ENCODE measurements around the gene ASIP.
"Not testable (repeated sequence)": the region's sequence is repeated elsewhere in the genome, so short reads cannot be mapped to it uniquely, and the experiment has no call there.

ASIP gene

GRCh38 chr20:34240693-34241615 lies at the start of gene ASIP:
TSS of gene ASIP (plus strand) at chr20:34241423. CDS start at chr20:34260375, 18,952 bp downstream.
- DNase-seq (ENCODE audit: low spot score) = no peak

DNA sequence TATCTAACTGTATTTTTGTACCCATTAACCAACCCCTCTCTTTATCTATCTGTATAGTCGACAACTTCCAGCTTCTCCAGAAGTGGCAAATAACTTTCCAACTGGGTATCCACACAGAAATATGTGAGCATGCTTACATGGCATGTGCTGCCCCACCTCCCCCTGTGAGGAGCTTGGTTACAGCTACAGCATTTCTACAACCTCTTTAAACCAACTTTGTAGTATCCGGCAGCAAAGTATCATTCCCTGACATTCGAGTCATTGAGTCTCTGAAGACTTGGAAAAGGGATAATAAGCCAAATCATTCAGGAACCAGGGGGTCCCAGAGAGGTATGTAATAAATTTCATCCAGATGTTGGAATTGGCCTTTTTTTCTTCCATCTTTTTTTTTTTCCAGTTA lies 48.2 kb upstream of the ASIP start:
- no peak for DNase-seq (ENCODE audit: low spot score)

DNA sequence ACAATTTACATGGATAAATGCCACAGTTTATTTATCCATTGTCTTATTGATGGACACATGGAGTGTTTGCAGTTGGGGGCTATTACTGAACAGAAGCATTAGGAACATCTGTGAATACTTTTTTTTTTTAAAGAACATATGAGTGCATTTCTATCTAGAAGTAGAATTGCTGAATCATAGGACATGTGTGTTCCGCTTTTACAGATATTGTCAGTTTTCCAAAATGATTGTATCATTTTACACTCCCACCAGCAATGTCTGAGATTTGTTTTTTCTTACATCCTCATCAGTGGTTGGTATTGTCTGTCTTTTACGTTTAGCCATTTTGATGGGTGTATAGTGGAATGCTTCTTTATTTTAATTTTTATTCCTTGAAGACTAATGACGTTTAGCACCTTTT lies 42.0 kb upstream of the ASIP start:
- DNase-seq (ENCODE audit: low spot score) = no peak

DNA sequence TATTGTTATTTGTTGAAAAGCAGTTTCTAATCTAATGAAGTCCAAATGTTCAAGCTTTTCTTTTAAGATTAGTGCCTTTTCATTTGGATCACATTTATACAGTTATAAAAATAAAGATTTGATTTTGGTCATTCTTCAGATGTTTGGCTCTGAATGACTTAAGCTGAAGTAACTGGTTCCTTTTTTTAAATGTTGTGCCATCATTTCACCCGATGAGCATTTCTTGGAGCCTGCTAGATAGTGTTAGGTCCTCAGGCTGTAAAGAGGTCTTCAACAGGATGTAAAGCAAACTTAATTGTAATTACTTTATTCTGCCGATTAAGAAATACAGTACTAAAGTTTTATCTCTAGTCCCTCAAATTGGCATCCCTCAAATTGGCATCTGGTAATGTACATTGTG lies 41.2 kb upstream of the ASIP start:
- DNase-seq (ENCODE audit: low spot score) = no peak

- DNase-seq (ENCODE audit: low spot score) = no peak
These were observed 39.7 kb upstream of the ASIP start for GRCh38 chr20:34201531-34201930.

DNA sequence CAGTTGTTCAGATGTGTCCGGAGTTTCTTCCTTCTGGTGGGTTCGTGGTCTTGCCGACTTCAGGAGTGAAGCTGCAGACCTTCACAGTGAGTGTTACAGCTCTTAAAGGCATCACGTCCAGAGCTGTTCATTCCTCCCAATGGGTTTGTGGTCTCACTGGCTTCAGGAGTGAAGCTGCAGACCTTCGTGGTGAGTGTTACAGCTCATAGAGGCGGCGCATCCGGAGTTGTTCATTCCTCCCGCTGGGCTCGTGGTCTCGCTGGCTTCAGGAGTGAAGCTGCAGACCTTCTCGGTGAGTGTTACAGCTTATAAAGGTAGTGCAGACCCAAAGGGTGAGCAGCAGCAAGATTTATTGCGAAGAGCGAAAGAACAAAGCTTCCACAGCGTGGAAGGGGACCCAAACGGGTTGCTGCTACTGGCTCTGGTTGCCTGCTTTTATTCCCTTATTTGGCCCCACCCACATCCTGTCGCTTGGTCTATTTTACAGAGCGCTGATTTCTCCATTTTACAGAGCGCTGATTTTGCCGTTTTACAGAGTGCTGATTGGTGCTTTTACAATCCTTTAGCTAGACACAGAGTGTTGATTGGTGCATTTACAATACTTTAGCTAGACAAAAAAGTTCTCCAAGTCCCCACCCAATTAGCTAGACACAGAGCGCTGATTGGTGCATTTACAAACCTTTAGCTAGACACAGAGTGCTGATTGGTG lies 35.9 kb upstream of the ASIP start:
- DNase-seq (ENCODE audit: low spot score) = not testable (repeated sequence)

GRCh38 chr20:34209111-34209510 lies 32.1 kb upstream of the ASIP start:
- DNase-seq (ENCODE audit: low spot score) = no peak

DNA sequence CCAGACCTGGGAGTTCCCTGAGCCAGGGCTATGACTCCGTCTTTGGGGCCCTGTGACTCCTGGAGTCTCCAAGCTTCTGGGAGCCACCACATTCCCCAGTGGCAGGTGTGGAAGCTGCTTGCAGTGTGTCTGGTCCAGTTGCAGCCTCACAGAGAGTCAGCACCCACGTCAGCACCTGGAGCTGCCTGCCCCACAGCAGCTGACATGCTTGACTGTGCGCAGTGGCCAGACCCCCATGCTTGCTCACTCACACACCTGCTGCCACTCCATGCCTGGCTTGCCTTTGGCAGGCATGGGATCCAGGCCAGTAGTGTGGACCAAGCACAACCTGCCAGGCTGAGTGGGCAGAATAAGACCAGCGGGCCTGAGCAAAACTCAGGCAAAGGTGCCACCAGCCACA lies 31.0 kb upstream of the ASIP start:
- no peak for DNase-seq (ENCODE audit: low spot score)

DNA sequence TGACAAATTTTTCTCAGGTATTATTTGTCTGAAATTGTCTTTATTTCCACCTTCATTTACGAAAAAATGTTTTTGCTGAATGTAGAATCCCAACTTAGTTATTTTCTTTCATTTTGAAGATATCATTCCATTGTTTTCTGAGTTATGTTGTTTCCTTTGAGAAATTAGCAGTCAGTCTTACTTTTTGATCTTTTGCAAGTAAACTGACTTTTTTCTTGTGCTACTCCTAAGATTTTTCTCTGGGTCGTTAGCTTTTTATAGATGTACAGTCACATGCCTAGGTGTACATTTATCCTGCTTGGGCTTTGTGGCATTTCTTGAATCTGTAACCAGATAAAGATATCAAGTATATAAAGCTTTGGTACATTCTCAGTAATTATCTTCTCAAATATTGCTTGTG lies 29.6 kb upstream of the ASIP start:
- no peak for DNase-seq (ENCODE audit: low spot score)

DNA sequence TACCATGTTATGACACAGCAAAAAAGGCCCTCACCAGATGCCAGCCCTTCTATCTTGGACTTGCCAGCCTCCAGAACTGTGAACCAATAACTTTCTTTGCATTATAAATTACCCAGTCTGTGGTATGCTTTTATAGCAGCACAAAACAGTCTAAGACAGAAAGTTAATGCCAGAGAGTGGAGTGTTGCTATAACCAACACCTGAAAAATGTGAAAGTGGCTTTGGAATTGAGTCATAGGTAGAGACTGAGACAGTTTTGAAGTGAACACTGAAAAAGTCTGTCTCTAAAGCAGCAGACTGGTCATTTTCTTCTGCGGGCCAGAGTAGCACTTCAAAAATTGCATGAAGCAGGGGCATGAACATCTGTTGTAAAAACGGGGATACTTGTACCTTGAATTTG lies 28.0 kb upstream of the ASIP start:
- DNase-seq (ENCODE audit: low spot score) = no peak

- peak; percentile 42 for DNase-seq (ENCODE audit: low spot score)
These were observed 25.4 kb upstream of the ASIP start for GRCh38 chr20:34215711-34216381.

DNA sequence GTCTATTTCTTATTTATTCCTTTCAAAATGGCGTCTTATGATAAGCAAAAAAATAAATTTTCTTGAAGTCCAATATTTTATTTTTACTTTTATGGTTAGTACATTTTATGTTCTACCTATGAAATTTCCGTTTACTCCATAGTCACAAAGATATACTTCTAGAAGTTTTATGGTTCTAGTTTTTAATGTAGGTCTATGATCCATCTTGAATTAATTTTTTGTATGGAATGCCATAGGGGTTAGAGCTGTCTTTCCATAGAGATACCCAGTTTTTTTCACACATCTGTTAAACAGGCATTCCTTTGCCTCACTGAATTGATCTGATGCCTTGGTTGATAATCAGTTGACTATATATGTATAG lies 24.9 kb upstream of the ASIP start:
- no peak for DNase-seq (ENCODE audit: low spot score)

DNA sequence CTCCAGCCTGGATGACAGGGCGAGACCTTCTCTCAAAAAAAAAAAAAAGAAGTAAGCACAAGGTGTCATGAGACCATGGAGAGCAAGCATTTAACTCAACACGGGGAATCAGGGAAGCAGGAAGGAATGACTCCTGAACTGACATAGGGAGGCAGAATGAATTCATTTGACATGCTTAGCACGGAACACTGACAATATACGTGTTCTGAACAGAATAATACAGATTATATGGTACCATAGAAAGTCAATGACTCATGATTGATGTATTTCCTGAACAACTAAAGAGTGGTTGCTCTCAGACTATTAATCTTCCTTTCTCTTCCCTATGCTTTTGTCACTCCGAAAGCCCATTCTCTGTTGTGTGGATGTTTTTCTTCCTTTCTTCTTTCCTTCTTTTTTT lies 20.7 kb upstream of the ASIP start:
- DNase-seq (ENCODE audit: low spot score) = no peak

DNA sequence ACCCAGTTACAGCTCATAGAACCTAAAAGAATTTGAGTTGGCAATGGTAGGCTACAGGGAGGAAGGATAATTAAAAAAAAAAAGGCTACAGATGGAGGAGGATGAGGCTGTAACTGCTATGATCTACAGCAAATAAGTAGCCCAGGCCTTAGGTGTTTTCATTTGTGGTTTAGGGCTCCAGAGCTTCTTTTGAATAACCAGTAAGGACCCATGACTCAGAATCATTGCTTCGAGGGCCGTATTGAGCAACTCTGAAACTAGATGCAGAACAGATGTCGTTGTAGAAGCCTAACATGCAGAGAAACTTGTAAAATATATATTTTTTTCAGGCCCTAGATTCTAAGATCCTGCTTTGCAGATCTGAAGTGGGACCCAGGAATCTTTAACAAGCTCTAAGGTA lies 19.0 kb upstream of the ASIP start:
- no peak for DNase-seq (ENCODE audit: low spot score)

DNA sequence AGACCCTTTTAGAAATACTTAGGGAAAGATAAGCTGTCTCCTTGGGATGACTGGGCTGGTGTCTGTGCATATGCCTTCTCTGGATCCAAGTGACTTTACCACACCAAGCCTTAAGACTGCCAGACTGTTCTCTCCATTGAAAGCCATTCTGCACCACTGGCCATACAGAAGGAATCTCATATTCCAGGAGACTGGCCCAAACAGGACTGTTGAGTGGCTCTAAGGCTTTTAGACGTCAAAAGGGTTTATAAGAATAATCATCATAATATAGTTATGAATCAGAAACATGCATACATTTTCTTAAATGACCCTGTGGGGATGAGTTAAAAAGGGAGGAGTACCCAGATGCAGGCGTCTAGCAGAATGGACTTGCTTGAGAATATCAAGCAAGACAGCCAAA lies 17.0 kb upstream of the ASIP start:
- not testable (repeated sequence) for DNase-seq (ENCODE audit: low spot score)

- no peak for DNase-seq (ENCODE audit: low spot score)
These were observed 9.6 kb upstream of the ASIP start for GRCh38 chr20:34231634-34232033.

DNA sequence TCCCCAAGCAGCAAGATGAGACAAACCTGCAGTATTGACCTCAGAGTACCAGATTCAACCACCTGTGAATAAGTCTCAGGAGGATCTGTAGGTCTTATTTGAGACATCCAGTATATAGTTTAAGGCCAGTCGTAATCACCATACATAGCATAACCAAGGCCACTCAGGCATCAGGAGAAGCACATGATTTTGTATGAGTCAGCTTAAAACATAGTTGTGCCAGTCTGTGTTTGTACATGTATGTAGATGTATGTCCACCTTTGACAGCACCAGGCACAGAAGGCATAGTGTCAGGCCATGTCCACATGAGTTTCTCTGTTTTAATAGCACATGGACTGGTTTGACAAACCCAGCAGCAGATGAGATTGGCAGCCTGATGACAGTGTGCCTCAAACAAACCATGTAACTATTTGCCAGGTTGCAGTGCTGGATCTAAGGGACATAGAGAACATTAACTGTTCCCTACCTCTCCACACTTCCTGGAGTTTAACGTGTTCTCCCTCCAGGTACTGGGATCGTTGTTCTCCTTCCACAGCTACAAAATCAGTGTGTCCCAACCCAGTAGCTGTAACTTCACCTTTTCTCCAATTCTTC lies 8.6 kb upstream of the ASIP start:
- DNase-seq (ENCODE audit: low spot score) = no peak

DNA sequence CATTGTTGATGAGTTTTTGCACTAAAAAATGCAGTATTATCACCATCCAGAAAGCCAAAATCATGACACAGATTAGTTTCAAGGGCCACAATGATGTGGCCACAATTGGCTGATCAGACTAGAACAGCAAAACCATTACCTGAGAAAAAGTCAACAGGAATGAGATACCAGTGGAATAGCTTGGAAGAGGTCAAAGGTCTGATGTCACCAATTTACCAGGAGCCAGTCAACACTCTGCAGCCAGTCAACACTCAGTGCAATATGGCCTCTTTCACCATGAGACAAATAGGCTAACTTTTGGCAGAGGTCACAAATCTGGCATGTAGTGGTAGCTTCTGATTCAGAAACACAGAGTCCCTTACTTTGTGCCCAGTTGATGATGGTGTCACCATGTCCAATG lies 7.5 kb upstream of the ASIP start:
- no peak for DNase-seq (ENCODE audit: low spot score)

DNA sequence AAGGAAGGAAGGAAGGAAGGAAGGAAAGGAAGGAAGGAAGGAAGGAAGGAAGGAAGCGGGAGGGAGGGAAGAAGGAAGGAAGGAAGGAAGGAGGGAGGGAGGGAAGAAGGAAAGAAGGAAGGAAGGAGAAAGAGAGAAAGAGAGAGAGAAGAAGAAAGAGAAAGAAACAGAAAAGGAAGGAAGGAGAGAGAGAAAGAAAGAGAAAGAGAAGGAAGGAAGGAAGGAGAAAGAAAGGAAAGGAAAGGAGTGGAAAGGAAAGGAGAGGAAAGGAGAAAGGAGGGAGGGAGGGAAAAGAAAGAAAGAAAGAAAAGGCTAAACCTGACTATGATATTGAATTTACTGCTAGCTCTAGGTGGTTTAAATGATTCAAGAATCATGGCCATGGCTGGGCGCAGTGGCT lies 5.3 kb upstream of the ASIP start:
- no peak for DNase-seq (ENCODE audit: low spot score)

DNA sequence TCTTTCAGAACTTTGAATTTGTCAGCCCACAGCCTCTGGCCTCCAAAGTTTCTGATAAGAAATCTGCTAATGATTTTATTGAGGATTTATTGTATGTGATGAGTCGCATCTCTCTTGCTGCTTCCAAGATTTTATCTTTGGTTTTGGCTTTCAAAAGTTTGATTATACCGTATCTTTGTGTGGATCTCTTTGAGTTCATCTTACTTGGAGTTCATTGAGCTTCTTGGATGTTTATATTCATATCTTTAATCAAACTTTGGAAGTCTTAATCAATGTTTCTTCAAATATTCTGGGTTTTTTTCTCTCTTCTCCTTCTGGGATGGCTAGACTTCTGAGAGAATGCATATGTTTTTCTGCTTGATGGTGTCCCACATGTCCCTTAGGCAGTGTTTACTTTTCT lies 3.3 kb upstream of the ASIP start:
- DNase-seq (ENCODE audit: low spot score) = no peak

GRCh38 chr20:34240121-34240520 lies 1.1 kb upstream of the ASIP start:
- DNase-seq (ENCODE audit: low spot score) = no peak

DNA sequence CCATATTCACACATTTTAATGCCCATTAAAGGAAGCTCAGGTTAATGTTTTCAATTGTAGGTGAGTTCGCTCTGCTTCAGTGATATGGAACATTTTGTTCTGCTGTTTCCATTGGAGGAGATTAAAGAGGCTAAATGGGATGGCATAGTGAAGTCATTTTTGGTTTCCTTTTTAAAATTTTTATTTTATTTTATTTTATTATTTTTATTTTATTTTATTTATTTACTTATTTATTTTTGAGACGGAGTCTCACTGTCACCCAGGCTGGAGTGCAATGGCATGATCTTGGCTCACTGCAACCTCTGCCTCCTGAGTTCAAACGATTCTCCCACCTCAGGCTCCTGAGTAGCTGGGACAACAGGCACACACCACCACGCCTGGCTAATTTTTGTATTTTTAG lies 792 bp downstream of the ASIP start:
- not testable (repeated sequence) for DNase-seq (ENCODE audit: low spot score)

- no peak for DNase-seq (ENCODE audit: low spot score)
These were observed 1.7 kb downstream of the ASIP start for GRCh38 chr20:34242879-34243278.

Measured in globus pallidus (tissue), 1 donor.